SU-DHL-6 (cell line): ENCODE data around the gene ERN1.

Source experiments
- EZH2phosphoT487 ChIP-seq: fragments of 200-600 bp; sonication (generic), shearing (Covaris generic); conservative IDR thresholded peaks from 2 replicates; pipeline ENCODE4 v1.6.1; 2018; ENCODE audit warnings: mild to moderate bottlenecking, antibody characterized with exemption, low read length, moderate library complexity, mixed read lengths
- TF ChIP-seq, protein P1 (sequence below): fragments of 200-600 bp; sonication (generic); IDR thresholded peaks from one replicate; pipeline ENCODE4 v1.5.1; 2017; ENCODE audit warnings: antibody characterized with exemption, mild to moderate bottlenecking, low read length, moderate library complexity; ENCODE audit not compliant: insufficient read depth, poor library complexity, severe bottlenecking

DNA sequence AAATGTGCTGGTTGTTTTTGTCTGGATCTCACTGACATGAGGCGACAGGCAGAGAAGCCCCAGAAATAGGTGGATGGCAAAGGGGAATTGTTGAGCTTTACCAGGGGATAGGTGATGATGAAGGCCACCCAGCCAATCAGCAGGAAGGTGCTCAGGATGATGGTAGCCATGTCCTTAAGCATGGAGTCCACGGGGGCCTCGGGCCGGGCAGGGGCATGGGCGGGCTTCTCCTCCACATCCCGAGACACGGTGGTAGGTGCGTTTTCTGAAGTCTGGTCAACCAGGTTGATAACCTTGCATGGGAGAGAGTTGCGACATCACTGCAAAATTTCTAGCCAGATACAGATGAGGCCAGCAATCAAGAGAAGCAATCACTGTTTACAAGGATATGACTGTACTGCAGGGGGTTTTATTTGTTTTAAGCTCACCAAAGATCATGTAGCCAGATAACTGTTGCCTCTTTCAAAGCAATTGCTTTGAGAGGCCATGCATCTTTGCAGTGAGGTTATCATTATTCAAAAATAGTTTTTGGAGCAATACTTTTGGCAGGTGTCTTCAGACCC lies 72.2 kb downstream of the ERN1 start:
- TF ChIP-seq EZH2phosphoT487: no peak
- TF ChIP-seq, protein P1, sequence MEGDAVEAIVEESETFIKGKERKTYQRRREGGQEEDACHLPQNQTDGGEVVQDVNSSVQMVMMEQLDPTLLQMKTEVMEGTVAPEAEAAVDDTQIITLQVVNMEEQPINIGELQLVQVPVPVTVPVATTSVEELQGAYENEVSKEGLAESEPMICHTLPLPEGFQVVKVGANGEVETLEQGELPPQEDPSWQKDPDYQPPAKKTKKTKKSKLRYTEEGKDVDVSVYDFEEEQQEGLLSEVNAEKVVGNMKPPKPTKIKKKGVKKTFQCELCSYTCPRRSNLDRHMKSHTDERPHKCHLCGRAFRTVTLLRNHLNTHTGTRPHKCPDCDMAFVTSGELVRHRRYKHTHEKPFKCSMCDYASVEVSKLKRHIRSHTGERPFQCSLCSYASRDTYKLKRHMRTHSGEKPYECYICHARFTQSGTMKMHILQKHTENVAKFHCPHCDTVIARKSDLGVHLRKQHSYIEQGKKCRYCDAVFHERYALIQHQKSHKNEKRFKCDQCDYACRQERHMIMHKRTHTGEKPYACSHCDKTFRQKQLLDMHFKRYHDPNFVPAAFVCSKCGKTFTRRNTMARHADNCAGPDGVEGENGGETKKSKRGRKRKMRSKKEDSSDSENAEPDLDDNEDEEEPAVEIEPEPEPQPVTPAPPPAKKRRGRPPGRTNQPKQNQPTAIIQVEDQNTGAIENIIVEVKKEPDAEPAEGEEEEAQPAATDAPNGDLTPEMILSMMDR: no peak
